A549 treated with AZD9567 at 1 μM for 4 hours (cell line): ENCODE measurements around the gene ARGLU1. TPM values are rescaled to one million over a fixed set of nuclear protein-coding genes. Genes with fewer than 3 reads are reported as not detected.

Source experiments
- total RNA-seq: library from RNA; stranded (reverse); fragments of 200-300 nt; extraction: Qiagen RNA extraction; gene quantifications from 5 replicates; pipeline ENCODE4 v1.2.3, GENCODE V29; 2022; ENCODE audit not compliant: insufficient read depth

ARGLU1 gene, protein sequence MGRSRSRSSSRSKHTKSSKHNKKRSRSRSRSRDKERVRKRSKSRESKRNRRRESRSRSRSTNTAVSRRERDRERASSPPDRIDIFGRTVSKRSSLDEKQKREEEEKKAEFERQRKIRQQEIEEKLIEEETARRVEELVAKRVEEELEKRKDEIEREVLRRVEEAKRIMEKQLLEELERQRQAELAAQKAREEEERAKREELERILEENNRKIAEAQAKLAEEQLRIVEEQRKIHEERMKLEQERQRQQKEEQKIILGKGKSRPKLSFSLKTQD
- total RNA-seq = 36.5 to 39.3 TPM (median 38.5 TPM) in 5 replicates

DNA sequence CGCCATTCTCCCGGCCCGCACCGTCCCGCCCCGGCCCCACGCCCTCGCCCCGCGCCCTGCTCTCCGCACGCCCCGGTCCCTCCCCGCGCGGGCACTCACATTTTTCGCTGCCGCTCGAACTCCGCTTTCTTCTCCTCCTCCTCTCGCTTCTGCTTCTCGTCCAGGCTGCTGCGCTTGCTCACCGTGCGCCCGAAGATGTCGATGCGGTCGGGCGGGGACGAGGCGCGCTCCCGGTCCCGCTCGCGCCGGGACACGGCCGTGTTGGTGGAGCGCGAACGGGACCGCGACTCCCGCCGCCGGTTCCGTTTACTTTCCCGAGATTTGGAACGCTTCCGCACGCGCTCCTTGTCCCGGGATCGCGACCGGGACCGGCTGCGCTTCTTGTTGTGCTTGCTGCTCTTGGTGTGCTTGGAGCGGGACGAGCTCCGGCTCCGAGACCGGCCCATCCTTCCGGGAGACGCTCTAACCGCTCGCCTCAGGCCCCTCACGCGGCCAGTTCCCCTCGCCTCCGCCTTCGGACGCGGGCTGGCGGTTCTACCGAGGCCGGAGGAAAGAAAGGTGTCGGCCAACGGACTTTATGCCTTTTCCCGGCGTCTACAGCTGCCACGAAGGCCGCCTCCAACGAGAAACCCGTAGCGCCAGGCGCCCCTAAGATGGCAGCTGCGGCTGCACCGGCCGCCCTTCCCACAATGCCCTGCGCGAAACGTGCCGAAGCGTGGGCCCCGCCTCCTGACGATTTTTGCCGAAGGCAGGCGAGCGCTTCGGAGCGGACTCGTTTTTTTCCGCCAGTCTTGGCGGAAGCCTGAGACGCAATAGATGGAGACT is at the start of gene ARGLU1:
Gene ARGLU1, minus strand, starts transcription at position 664 of the 825 bp plus-strand sequence. Its CDS starts 218 bp downstream, at position 446.

DNA sequence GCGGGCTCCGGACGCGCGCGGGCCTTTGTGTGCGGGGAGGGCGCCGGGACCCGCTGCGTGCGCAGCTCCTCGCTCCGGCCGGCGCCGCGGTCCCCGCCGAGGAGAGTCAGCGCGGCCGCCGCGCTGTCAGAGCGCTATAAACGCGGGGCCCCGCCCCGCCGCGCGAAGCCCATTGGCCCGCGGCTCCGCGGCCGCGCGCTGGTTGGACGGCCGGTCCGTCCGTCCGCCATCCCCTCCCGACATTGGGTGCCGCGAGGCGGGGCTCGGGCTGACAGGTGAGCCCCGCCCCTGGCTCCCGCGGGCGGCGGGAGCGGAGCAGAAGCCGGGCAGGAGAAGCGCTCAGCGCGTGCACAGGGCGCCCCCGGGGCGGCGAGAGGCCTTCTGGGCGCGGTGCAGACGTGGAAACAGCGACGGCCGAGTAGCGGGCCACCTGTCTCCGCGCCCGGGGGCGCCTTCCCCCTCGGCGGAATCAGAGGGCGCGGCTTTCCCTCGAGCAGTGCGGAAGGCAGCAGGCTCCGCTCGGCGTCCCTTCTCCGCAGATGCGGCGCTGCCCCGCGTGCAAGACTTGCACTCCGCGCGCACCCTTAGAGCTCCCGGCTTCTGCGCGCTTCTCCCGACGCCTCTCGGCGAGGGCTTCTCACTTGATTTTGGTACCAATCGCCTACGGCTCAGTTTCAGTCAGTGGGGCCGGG is 32.2 kb downstream of the ARGLU1 start, which contains the start of gene EFNB2:
Gene EFNB2, minus strand, starts transcription at position 111 of the 692 bp plus-strand sequence. CDS start 698 bp downstream, outside the sequence.

Other genes with a start within 250 kb of the ARGLU1 start
- 4.1 to 5.7 TPM (median 4.3 TPM) in 5 replicates for gene EFNB2, start 32.5 kb downstream of the ARGLU1 start, total RNA-seq